ENCODE results near the gene CHSY1.

- TF ChIP-seq EZH2 (IDR thresholded peaks at IDR 0.05; ENCODE audit: insufficient read depth, poor library complexity, severe bottlenecking) (no peak), EZH2phosphoT487 (IDR thresholded peaks at IDR 0.05; ENCODE audit: insufficient read depth, low read depth) (no peak)
Measured at GRCh38 chr15:101216100-101216499, 35.7 kb downstream of the CHSY1 start.

All from GM23248 (cell line).